AG08396 (cell line): ENCODE results near the gene AGBL4.
"Not testable (repeated sequence)": the region's sequence is repeated elsewhere in the genome, so short reads cannot be mapped to it uniquely, and the experiment has no call there.

Experiments used
- DNase-seq: peaks from one replicate; pipeline ENCODE4 v3.0.0; 2012; ENCODE audit warnings: low spot score, mixed read lengths

The AGBL4 gene

GRCh38 chr1:49026230-49026811, 997.4 kb downstream of the AGBL4 start:
- no peak for DNase-seq

GRCh38 chr1:49016030-49016977, 1007.5 kb downstream of the AGBL4 start:
- DNase-seq = no peak

GRCh38 chr1:49013079-49013478, 1010.7 kb downstream of the AGBL4 start:
- DNase-seq = no peak

- not testable (repeated sequence) for DNase-seq
Measured at GRCh38 chr1:49002981-49003380, 1020.8 kb downstream of the AGBL4 start.

DNA sequence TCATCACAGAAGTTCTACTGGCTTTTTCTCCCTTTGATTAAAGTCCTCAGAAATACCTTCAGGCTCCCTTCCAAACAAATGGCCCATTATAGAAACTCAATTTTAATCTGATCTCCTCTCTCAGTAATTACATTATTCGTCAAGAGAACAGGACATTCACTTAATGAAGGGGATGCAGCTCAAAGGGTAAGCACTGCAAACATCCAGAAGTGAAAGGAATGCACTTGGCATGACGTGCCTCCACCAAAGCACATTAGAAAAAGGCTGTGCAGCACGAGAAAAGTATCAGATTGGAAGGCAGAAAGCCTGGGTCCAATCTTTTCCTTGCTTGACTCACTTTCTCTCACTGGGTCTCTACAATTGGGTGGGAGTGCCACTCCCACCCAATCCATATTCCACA, 1024.4 kb downstream of the AGBL4 start:
- DNase-seq = no peak

DNA sequence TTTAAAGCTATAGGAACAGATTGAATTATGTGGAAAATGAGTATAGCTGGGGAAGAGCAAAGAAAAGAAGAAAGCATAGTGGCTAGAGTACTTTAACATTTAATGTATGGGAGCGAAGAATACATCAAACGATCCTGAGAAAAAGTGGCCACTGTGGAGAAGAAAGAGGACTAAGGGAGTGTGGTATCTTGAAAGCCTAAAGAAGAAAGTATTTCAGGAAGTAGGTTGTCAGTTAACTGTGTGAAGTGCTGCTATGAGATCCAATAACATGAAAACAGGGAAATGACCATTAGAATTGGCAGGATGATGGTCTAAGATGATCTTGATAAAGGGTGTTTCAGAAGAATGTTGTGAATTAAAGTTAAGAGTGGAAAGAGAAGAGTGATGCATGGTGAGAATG, 1027.4 kb downstream of the AGBL4 start:
- no peak for DNase-seq

GRCh38 chr1:48988633-48989197, 1035.0 kb downstream of the AGBL4 start:
- no peak for DNase-seq

DNA sequence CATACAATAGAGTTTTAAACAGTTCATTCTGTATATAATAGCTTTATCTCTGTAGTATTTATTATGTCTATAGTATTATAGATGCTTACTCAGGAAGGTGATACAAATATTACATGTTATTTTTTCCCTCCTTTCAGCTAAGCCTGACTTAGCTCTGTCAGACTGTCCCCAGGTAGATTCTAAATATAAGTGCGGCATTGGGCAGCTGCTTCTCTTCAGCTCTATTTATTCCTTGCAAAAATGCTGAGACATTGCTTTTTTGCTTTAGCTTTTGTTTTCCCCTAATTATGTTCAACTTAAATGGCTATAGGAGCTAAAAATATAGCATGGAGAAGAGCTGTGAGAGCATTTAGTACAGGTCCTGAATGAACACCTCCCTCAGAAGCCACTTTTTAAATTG, 1043.8 kb downstream of the AGBL4 start:
- DNase-seq = no peak

DNA sequence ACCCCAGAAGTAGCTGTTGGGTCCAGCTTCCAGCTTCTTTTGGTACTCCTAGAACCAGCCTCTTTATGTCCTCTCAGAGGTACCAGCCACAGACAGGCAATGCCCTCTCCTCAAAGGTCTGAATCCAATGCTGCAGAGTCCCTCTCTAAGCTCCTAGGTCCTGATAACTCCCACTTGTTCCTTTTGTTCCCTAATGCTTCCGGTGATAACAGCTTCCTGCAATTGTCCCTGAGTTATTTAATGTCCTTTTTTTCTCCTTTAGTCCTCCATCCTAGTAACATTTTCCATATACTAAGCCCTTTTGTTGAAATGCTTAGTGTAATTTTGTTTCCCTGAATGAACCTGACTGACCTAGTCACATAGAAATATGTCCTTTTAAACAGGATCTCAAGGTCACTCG, 1045.3 kb downstream of the AGBL4 start:
- no peak for DNase-seq

DNA sequence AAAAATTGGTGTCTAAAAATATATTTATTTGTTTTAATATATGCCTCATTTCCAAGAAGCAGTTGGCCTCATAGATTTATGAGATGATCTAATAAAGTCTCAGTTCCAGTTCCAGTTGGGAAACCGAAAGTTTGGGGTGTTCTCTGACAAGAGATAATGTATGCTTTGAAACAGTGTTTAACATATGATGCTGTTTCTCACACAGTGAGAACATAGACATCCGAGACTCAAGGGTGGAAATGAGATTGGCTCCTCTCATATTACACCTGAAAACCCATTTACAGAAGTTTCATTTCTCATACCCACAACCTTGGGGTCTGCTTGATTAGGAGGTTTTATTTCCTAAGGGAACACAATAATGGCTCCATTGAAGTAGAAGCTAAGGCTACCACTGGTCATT, 1046.5 kb downstream of the AGBL4 start:
- no peak for DNase-seq

- no peak for DNase-seq
Measured at GRCh38 chr1:48969971-48970370, 1053.8 kb downstream of the AGBL4 start.

DNA sequence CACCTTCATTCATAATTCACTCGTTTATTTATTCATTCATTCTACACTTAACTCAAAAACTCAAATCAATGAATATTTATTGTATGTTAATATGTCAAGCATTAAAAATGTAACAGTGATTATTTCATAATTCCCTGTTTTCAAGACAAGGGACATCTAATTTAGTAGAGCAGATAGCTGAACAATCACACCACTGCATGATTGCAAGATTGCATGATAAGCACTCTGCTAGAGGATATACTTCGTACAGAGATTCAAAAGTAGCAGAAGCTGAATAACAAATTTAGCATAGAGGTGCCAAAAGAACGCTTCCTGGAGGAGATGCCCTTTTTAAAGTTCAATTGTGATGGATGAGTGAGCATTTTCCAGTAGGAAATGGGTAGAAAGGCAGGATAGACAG, 1056.4 kb downstream of the AGBL4 start:
- DNase-seq = no peak

GRCh38 chr1:48966583-48966982, 1057.2 kb downstream of the AGBL4 start:
- DNase-seq = no peak

GRCh38 chr1:48960320-48960719, 1063.4 kb downstream of the AGBL4 start:
- DNase-seq = no peak

- no peak for DNase-seq
Measured at GRCh38 chr1:48955774-48956173, 1068.0 kb downstream of the AGBL4 start.

DNA sequence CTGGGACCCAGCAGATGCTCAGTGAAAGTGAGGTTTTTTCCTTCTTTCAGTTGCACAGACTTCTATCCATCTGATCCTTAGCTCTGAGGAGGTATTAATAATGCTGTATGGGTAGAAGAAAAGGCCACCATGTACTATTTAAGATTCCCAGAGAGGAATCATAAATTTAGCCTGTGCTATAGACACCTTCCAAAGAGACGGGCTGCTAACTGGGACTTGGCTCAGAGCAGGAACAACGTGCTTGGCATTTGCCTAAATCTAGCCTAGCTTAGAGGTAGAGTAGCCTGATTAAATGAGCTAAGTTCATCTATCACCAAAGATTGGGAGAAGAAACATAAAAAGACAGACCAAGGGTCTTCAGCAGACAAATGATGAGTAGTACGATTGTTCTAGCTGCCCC, 1070.1 kb downstream of the AGBL4 start:
- DNase-seq = no peak

DNA sequence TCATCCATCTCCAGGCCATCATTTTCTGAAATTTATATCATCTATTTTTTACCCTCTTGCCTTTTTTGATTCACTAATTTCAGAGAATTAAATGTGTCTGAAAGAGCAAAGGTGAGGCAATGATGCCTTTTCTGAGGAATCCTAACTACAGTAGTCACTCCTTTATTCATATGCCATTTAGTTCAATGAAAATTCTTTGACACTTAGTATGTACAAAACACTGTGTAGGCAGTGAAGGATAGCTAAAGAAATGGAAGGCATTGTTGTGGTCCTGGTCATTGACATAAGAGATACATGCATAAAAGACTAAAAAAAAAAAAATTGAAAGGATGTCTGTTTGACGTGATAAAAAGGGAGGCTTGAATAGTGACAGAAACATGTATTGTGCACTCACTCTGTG, 1075.2 kb downstream of the AGBL4 start:
- DNase-seq = no peak

DNA sequence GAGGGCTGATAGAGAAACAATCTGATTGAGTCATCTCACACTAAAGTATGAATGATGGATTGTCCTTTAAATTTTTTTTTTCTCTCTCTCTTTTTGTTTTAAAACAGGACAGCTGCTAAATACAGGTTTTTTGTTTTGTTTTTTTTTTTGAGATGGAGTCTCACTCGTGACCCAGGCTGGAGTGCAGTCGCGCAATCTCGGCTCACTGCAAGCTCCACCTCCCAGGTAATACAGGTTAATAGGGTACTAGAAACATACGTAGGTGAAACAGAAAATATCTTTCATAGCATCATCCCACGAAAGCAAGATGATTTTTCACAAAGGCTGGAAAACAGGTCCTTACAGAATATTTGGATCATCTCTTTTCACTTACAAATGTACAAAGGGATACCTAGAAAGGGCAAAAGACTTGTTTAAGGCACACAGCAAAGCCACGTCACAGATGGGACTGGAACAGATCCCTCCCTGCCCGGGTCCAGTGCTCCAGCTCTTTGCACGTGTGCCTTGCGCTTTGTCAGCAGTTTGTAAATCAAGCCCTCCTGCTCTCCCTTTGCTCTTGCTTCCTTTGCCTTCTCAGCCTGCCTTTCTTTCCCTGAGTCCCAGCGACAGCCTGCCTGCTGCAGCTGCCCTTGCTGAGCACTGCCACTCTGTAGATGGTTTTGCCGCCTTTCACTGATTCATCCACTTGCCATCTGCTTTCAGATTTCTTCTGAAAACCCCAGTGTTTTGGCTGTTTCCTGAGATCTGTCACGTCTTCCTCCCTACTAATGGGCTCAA, 1075.8 kb downstream of the AGBL4 start:
- no peak for DNase-seq

- no peak for DNase-seq
Measured at GRCh38 chr1:48946070-48946469, 1077.7 kb downstream of the AGBL4 start.

DNA sequence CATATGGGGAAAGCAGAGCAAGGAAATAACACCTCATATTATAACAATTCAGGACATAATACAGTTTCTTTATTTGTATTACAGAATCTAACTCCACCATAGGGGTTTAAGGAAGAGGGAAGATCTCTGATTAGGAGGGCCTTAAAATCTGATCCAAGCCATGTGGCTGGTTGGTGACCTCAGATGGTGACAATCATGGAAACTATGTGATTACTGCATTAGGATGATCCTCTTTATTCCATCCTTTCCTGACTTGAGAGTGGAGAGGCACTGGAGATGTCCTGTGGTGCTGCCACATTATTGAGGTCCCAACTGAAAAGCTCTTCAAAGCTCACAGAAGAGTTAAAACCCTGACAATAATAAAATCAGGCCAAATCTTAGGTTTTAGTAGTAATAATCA, 1078.9 kb downstream of the AGBL4 start:
- no peak for DNase-seq

DNA sequence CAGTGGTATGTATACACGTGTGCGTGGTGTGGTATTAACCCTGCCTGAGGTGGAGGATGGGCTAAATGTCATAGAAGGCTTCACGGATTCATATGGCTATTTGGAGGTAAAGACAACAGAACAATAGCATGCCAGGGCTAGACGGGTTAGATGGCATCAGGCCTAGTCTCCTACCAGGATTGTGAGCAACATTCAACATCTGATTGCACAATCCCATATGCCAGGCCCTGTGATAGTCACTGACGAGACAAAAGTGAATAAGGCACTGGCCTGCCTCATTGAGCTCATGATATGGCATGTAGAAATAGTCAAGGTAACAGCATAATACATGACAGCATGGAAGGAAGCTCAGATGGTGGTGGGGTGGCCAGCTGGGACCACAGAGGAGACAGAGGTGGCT, 1079.9 kb downstream of the AGBL4 start:
- no peak for DNase-seq

DNA sequence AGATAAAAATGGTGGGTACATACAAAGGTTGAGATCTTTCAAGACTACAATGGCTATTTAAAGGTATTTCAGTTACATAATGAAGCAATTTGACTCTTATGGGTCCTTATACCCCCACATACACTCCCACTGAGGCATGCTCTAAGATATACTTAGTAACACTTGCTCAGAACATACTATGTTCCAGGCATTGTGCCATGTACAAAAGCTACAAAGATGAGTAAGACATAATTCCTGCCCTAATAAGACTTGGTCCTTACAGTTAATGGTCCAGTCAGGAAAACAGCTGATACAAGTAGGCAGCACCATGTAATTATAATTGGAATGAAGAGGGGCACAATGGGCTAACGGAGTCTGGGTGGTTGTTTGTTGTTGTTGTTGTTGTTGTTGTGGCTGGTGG, 1080.4 kb downstream of the AGBL4 start:
- DNase-seq = no peak
